Measurements from ENCODE around the gene PLPP7. TPM values are rescaled to one million over a fixed set of nuclear protein-coding genes. Genes with fewer than 3 reads are reported as not detected.

PLPP7 gene
- total RNA-seq, 2 experiments from 2014 or later = 0.42 to 0.65 TPM

- POLR2A ChIA-PET = no interaction called here
- no peak overlapping the region for H3K4me3 Mint-ChIP-seq
- H3K4me1 Mint-ChIP-seq = peaks cover 11% of the 10 kb centered on the region
- ATAC-seq (ENCODE audit: low read depth) (no peak), DNase-seq (no peak)
- peaks cover 4% of the 10 kb centered on the region for H3K27me3 Mint-ChIP-seq
- no peaks in the 10 kb centered on the region for H3K36me3 Mint-ChIP-seq
- H3K27ac Mint-ChIP-seq = no peak overlapping the region
- H3K9me3 Mint-ChIP-seq = no peaks in the 10 kb centered on the region
Observed at GRCh38 chr9:131306397-131307004, 17.0 kb downstream of the PLPP7 start.

- H3K27me3 Mint-ChIP-seq = peaks cover 4% of the 10 kb centered on the region
- peaks cover 11% of the 10 kb centered on the region for H3K4me1 Mint-ChIP-seq
- POLR2A ChIA-PET = interaction anchor here (0.6 kb wide), 1 partner anchor 61 kb away, joined by 6 read pairs; no protein-coding TSS in a partner anchor
- no peaks in the 10 kb centered on the region for H3K36me3 Mint-ChIP-seq
- H3K9me3 Mint-ChIP-seq = no peaks in the 10 kb centered on the region
- DNase-seq = no peak
- no peak for ATAC-seq (ENCODE audit: low read depth)
- no peak overlapping the region for H3K27ac Mint-ChIP-seq
- no peak overlapping the region for H3K4me3 Mint-ChIP-seq
Observed at GRCh38 chr9:131307974-131308373, 18.5 kb downstream of the PLPP7 start.

GRCh38 chr9:131308452-131308851, 18.9 kb downstream of the PLPP7 start:
- POLR2A ChIA-PET = no interaction called here
- H3K4me1 Mint-ChIP-seq = peaks cover 11% of the 10 kb centered on the region
- no peak overlapping the region for H3K27ac Mint-ChIP-seq
- no peaks in the 10 kb centered on the region for H3K36me3 Mint-ChIP-seq
- no peaks in the 10 kb centered on the region for H3K9me3 Mint-ChIP-seq
- DNase-seq (no peak), ATAC-seq (ENCODE audit: low read depth) (no peak)
- H3K27me3 Mint-ChIP-seq = peaks cover 4% of the 10 kb centered on the region
- H3K4me3 Mint-ChIP-seq = no peak overlapping the region

GRCh38 chr9:131308906-131309529, 19.5 kb downstream of the PLPP7 start:
- POLR2A ChIA-PET = no interaction called here
- DNase-seq = no peak
- no peak overlapping the region for H3K4me3 Mint-ChIP-seq

DNA sequence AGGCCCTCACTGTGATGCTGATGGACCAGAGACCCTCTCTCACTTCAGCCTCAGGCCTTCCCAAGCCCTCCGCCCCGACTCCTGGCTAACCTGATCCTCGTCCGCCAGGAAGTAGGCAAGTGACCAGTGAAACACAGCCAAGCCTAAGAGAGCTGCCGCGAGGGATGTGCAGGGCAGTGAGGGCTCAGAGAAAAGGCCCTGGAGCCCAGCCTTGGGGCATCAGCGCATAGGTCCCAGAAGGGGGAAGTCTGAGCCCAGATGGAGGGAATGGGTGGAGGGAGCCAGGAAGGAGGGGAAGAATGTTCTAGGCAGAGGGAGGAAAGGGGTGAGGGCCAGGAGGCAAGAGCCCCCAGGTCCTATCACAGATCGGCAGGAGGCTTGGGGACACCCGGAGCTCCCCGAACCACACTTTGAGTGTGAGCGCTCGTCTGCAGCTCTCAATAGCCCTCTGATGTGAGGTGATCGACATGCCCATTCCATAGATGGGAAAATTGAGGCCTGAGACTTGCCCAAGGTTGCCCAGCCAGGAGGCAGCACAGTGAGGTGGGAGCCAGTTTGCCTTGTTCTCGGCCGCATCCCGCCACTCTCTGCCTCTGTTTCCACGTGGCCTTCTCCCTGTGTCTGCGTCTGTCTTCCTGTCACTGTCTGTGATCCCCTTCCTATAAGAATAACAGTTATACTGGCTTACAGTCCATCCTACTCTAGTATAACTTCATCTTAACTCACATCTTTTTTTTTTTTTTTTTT, 20.2 kb downstream of the PLPP7 start:
- peak overlapping the region; percentile 54 for H3K27ac Mint-ChIP-seq
- no peak for ATAC-seq (ENCODE audit: low read depth)

More at GRCh38 chr9:131308906-131309529, 19.5 kb downstream of the PLPP7 start:
- Mint-ChIP-seq H3K27ac (no peak overlapping the region), H3K27me3 (peaks cover 4% of the 10 kb centered on the region), H3K4me1 (peaks cover 11% of the 10 kb centered on the region), H3K36me3 (no peaks in the 10 kb centered on the region), H3K9me3 (no peaks in the 10 kb centered on the region)
- no peak for ATAC-seq (ENCODE audit: low read depth)

GRCh38 chr9:131310833-131311554, 21.5 kb downstream of the PLPP7 start:
- Mint-ChIP-seq H3K27ac (peak overlapping the region; percentile 63), H3K36me3 (no peaks in the 10 kb centered on the region), H3K9me3 (no peaks in the 10 kb centered on the region), H3K4me1 (peaks cover 11% of the 10 kb centered on the region), H3K27me3 (peaks cover 4% of the 10 kb centered on the region), H3K4me3 (peak overlapping the region; percentile 46)
- POLR2A ChIA-PET = interaction anchor here (0.8 to 2.4 kb wide), 4 partner anchors 32 to 55 kb away, joined by 6 to 8 read pairs (median 6); partner anchors contain the start of gene FAM78A
- DNase-seq (peak; percentile 73), ATAC-seq (ENCODE audit: low read depth) (peak; percentile 98)

More for the DNA sequence above, 20.2 kb downstream of the PLPP7 start:
- Mint-ChIP-seq H3K9me3 (no peaks in the 10 kb centered on the region), H3K27me3 (peaks cover 4% of the 10 kb centered on the region), H3K4me3 (no peak overlapping the region), H3K4me1 (peaks cover 11% of the 10 kb centered on the region), H3K36me3 (no peaks in the 10 kb centered on the region)
- POLR2A ChIA-PET = interaction anchor here (0.8 to 2.4 kb wide), 3 partner anchors 31 to 54 kb away, joined by 6 to 8 read pairs (median 6); partner anchors contain the start of gene FAM78A
- no peak for DNase-seq

DNA sequence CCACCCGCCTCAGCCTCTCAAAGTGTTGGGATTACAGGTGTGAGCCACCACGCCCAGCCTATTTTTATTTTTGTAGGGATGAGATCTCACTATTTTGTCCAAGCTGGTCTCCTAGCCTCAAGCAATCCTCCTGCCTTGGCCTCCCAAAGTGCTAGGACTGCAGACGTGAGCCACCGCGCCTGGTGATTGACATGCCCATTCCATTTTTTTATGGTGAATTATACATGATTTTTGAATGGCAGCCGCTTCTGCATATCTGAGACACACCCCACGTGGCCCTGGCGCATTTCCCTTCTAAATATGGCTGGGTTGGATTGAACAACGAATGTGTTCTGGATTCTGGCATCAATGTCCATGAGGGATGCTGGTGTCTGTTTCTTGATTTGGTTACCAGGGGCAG, 22.7 kb downstream of the PLPP7 start:
- Mint-ChIP-seq H3K4me1 (peaks cover 11% of the 10 kb centered on the region), H3K4me3 (no peak overlapping the region), H3K9me3 (no peaks in the 10 kb centered on the region), H3K27ac (no peak overlapping the region), H3K36me3 (no peaks in the 10 kb centered on the region), H3K27me3 (peaks cover 2% of the 10 kb centered on the region)
- ATAC-seq (ENCODE audit: low read depth) = no peak
- POLR2A ChIA-PET = interaction anchor here (0.6 to 1.7 kb wide), 2 partner anchors 38 to 39 kb away, joined by 3 to 6 read pairs; no protein-coding TSS in a partner anchor
- no peak for DNase-seq

DNA sequence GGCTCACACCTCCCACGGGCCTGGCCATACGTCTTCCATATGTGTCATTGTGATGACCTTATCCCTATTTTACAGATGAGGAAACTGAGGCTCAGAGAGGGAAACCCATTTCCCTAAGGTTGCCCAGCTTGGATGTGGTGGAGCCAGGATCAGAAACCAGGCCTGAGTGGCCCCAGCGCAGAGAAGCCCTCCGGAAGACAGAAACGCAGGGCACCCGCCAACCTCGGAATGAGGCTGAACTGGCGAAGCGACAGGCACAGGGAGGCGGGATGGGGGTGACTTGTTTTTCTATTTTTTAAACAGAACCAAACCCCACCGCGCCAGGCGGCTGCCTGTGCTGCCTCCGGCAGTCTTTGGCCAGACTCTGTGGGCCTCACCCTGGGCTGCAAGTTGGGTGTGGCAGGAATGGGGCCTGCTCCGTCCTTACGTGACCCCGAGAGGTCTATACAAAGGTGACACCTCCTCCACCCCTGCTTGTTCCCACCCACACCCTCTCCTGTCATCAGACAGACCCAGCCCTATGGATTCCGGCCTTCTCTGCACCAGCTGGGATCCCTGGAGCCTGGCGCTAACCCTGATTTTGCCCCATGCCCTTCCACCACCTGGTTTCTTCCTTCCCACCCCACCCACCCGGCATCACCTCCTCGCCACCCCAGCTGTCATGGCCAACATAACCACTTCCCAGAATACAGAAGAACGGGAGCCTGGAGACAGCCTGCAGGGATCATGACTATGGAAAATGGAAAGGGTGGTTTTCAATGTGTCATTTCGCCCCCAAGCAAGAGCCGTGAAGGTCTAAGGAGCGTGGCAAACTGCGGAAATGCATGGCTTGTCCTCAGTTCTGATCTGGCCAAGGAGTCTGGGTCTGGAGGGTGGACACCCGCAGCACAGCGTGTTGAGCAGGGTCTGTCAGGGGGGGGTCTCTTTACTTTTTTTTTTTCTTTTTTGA, 23.6 kb downstream of the PLPP7 start:
- no peak for ATAC-seq (ENCODE audit: low read depth)
- H3K4me3 Mint-ChIP-seq = no peak overlapping the region
- POLR2A ChIA-PET = interaction anchor here (0.6 kb wide), 1 partner anchor 40 kb away, joined by 3 read pairs; no protein-coding TSS in a partner anchor
- peaks cover 11% of the 10 kb centered on the region for H3K4me1 Mint-ChIP-seq
- H3K9me3 Mint-ChIP-seq = no peaks in the 10 kb centered on the region
- no peak for DNase-seq
- H3K36me3 Mint-ChIP-seq = no peaks in the 10 kb centered on the region
- no peak overlapping the region for H3K27ac Mint-ChIP-seq
- H3K27me3 Mint-ChIP-seq = peaks cover 2% of the 10 kb centered on the region

DNA sequence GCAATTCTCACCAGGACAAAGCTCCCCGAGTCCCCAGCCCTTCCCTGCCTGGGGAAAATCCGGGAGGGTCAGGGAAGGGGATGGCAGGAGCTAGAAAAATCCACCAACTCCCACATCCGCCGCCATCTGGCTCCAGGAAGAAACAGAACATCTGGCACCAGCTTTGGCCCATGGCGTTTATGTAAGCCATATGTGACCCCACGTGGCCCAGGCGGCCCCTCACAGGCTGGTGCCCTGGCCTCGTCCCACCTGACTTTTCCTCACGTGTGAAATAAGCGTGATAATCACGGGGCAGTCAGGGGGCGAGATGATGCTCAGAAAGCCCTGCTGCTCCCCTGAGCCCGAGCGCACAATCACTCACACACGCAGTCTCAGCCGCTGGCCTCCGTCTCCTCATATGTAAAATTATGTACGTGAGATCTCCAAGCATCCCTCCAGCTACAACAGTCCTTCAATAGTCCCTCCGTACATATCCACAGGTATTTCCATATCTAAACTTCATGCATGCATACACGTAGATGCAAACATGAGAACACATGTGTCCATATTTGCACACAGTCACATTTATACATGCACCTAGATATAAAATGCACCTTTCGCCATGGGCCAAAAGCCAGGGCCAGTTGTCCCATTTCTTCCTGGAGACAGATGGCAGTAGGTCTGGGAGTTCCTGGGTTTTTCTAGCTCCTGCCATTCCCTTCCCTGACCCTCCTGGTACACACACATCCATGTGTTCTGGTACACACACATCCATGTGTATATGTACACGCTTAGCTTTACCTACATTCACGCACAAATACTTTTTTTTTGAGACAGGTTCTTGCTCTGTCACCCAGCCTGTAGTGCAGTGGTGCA, 28.9 kb downstream of the PLPP7 start:
- no peak overlapping the region for H3K4me3 Mint-ChIP-seq
- no peaks in the 10 kb centered on the region for H3K9me3 Mint-ChIP-seq
- POLR2A ChIA-PET = no interaction called here
- peaks cover 2% of the 10 kb centered on the region for H3K27me3 Mint-ChIP-seq
- H3K27ac Mint-ChIP-seq = no peak overlapping the region
- H3K4me1 Mint-ChIP-seq = no peaks in the 10 kb centered on the region
- H3K36me3 Mint-ChIP-seq = no peaks in the 10 kb centered on the region
- ATAC-seq (ENCODE audit: low read depth) = no peak
- no peak for DNase-seq

- ATAC-seq (ENCODE audit: low read depth) (no peak), DNase-seq (no peak)
- peaks cover 2% of the 10 kb centered on the region for H3K27me3 Mint-ChIP-seq
- no peaks in the 10 kb centered on the region for H3K4me1 Mint-ChIP-seq
- H3K36me3 Mint-ChIP-seq = no peaks in the 10 kb centered on the region
- no peaks in the 10 kb centered on the region for H3K9me3 Mint-ChIP-seq
- H3K27ac Mint-ChIP-seq = no peak overlapping the region
- H3K4me3 Mint-ChIP-seq = no peak overlapping the region
- POLR2A ChIA-PET = interaction anchor here (0.7 kb wide), 1 partner anchor 139 kb away, joined by 3 read pairs; no protein-coding TSS in a partner anchor
Observed at GRCh38 chr9:131319486-131319885, 30.0 kb downstream of the PLPP7 start.

- H3K4me1 Mint-ChIP-seq = no peaks in the 10 kb centered on the region
- H3K27me3 Mint-ChIP-seq = peaks cover 2% of the 10 kb centered on the region
- no peak overlapping the region for H3K4me3 Mint-ChIP-seq
- H3K36me3 Mint-ChIP-seq = no peaks in the 10 kb centered on the region
- H3K27ac Mint-ChIP-seq = no peak overlapping the region
- no peaks in the 10 kb centered on the region for H3K9me3 Mint-ChIP-seq
- DNase-seq (no peak), ATAC-seq (ENCODE audit: low read depth) (no peak)
- POLR2A ChIA-PET = interaction anchor here (0.7 kb wide), 1 partner anchor 140 kb away, joined by 3 read pairs; no protein-coding TSS in a partner anchor
Observed at GRCh38 chr9:131320031-131320685, 30.6 kb downstream of the PLPP7 start.
